Fibroblast of lung (primary cell): ENCODE results near the gene TFPI2. TPM values are rescaled to one million over a fixed set of nuclear protein-coding genes. Genes with fewer than 3 reads are reported as not detected.

Experiments used
- DNase-seq, 2 donors: peaks; one replicate each; pipeline versions ENCODE4 v3.0.0 to v3.0.0-alpha.2; 2010; ENCODE audit warnings: low read depth in 2 of 2
- H2AFZ ChIP-seq: 2 replicates; pipeline ENCODE4 v1.5.1; 2012; ENCODE audit warnings: low read length, control low read depth, inconsistent platforms
- H3K27ac ChIP-seq: 2 replicates; pipeline ENCODE4 v1.5.1; 2011; ENCODE audit warnings: low read length, control low read depth; ENCODE audit not compliant: insufficient read depth
- H3K27me3 ChIP-seq: 2 replicates; pipeline ENCODE4 v1.5.1; 2011; ENCODE audit warnings: mild to moderate bottlenecking, low read length; ENCODE audit not compliant: control insufficient read depth, insufficient read depth
- H3K36me3 ChIP-seq: 2 replicates; pipeline ENCODE4 v1.5.1; 2011; ENCODE audit warnings: low read length; ENCODE audit not compliant: control insufficient read depth, insufficient read depth
- H3K4me1 ChIP-seq: 2 replicates; pipeline ENCODE4 v1.5.1; 2011; ENCODE audit warnings: low read length; ENCODE audit not compliant: control insufficient read depth, insufficient read depth; ENCODE audit errors: extremely low read depth
- H3K4me2 ChIP-seq: 2 replicates; pipeline ENCODE4 v1.5.1; 2011; ENCODE audit warnings: low read length, control low read depth; ENCODE audit not compliant: insufficient read depth; ENCODE audit errors: extremely low read depth
- H3K4me3 ChIP-seq, 4 experiments: fragments of 200-600 bp in 1 of 4; sonication (generic) in 1 of 4; replicated peaks in 1 of 4; 2 replicates each; pipeline ENCODE4 v1.5.1; 2011 to 2016; ENCODE audit warnings: low read length in 4 of 4, low read depth in 3 of 4, mild to moderate bottlenecking in 3 of 4, control low read depth in 2 of 4, inconsistent platforms in 1 of 4, mixed read lengths in 1 of 4; ENCODE audit not compliant: insufficient read depth in 1 of 4; ENCODE audit errors: control extremely low read depth in 1 of 4
- H3K79me2 ChIP-seq: 2 replicates; pipeline ENCODE4 v1.5.1; 2012; ENCODE audit warnings: mild to moderate bottlenecking, low read length, inconsistent platforms; ENCODE audit not compliant: control insufficient read depth, insufficient read depth
- H3K9ac ChIP-seq: 2 replicates; pipeline ENCODE4 v1.5.1; 2011; ENCODE audit warnings: mild to moderate bottlenecking, low read length, control low read depth; ENCODE audit not compliant: insufficient read depth
- H3K9me3 ChIP-seq: 2 replicates; pipeline ENCODE4 v1.5.1; 2012; ENCODE audit warnings: low read depth, low read length; ENCODE audit not compliant: control insufficient read depth, insufficient read depth
- H4K20me1 ChIP-seq: 2 replicates; pipeline ENCODE4 v1.5.1; 2011; ENCODE audit warnings: low read length; ENCODE audit not compliant: control insufficient read depth, insufficient read depth; ENCODE audit errors: extremely low read depth
- CTCF ChIP-seq, 2 donors: IDR thresholded peaks in 1 of 2; conservative IDR thresholded peaks in 1 of 2; 1 replicate in 1 of 2; 2 replicates in 1 of 2; pipeline ENCODE4 v1.5.1; 2011 to 2012; ENCODE audit warnings: low read length in 2 of 2, control low read depth in 1 of 2, inconsistent platforms in 1 of 2, low read depth in 1 of 2, mild to moderate bottlenecking in 1 of 2
- EZH2 ChIP-seq: IDR thresholded peaks from 2 replicates; pipeline ENCODE4 v1.5.1; 2012; ENCODE audit warnings: low read length, control low read depth, mild to moderate bottlenecking; ENCODE audit errors: missing control alignments
- polyA plus RNA-seq, 2 donors: library from polyadenylated mRNA; depleted of rRNA in 1 of 2; stranded (reverse) in 1 of 2; unstranded in 1 of 2; fragments of >200 nt; gene quantifications; 2 replicates each; pipeline ENCODE4 v1.2.1, GENCODE V29; 2011 to 2012; ENCODE audit warnings: missing spikeins in 1 of 2
- total RNA-seq: library from RNA; depleted of rRNA; stranded (reverse); fragments of >200 nt; gene quantifications from 2 replicates; pipeline ENCODE4 v1.2.1, GENCODE V29; 2014

The TFPI2 gene
- total and polyA plus RNA-seq, 2 donors (not counting 1 experiment from before 2014, with no cell fraction given): 14.4 to 76.0 TPM

- no peak overlapping the region for H2AFZ ChIP-seq
- H3K79me2 ChIP-seq: no peaks in the 10 kb centered on the region
- no peak overlapping the region for H3K27ac ChIP-seq
- no peak for TF ChIP-seq EZH2
- no peaks in the 10 kb centered on the region for H3K36me3 ChIP-seq
- peaks cover 2% of the 10 kb centered on the region for H3K27me3 ChIP-seq
- no peaks in the 10 kb centered on the region for H4K20me1 ChIP-seq
- no peaks in the 10 kb centered on the region for H3K9me3 ChIP-seq
- H3K4me2 ChIP-seq: no peak overlapping the region
- H3K4me3 ChIP-seq: no peak overlapping the region
- H3K9ac ChIP-seq: no peak overlapping the region
- DNase-seq: no peak
- no peaks in the 10 kb centered on the region for H3K4me1 ChIP-seq
Measured at GRCh38 chr7:93837245-93837644, 53.3 kb downstream of the TFPI2 start.

- Histone ChIP-seq H3K9ac (no peak overlapping the region), H2AFZ (no peak overlapping the region), H3K4me2 (no peak overlapping the region)
Measured at GRCh38 chr7:93836116-93836515, 54.4 kb downstream of the TFPI2 start.

GRCh38 chr7:93835702-93836101 is 54.9 kb downstream of the TFPI2 start:
- H3K9ac ChIP-seq: no peak overlapping the region
- no peak overlapping the region for H3K27ac ChIP-seq
- TF ChIP-seq CTCF (conservative IDR thresholded peaks at IDR 0.05 in 1 of 2, IDR thresholded peaks at IDR 0.05 in 1 of 2; ENCODE audit: low read depth in 1 of 2, low read length in 2 of 2): no peak
- no peak for TF ChIP-seq EZH2
- peaks cover 2% of the 10 kb centered on the region for H3K27me3 ChIP-seq
- H3K9me3 ChIP-seq: no peaks in the 10 kb centered on the region
- H3K4me1 ChIP-seq: no peaks in the 10 kb centered on the region
- H3K79me2 ChIP-seq: no peaks in the 10 kb centered on the region
- no peaks in the 10 kb centered on the region for H3K36me3 ChIP-seq
- no peaks in the 10 kb centered on the region for H4K20me1 ChIP-seq
- peak in 1 of 2 donors; percentile 28 for DNase-seq
- H2AFZ ChIP-seq: no peak overlapping the region
- no peak overlapping the region for H3K4me2 ChIP-seq
- H3K4me3 ChIP-seq: no peak overlapping the region

More at GRCh38 chr7:93836116-93836515, 54.4 kb downstream of the TFPI2 start:
- no peak for TF ChIP-seq CTCF (conservative IDR thresholded peaks at IDR 0.05 in 1 of 2, IDR thresholded peaks at IDR 0.05 in 1 of 2; ENCODE audit: low read depth in 1 of 2, low read length in 2 of 2)
- no peak for TF ChIP-seq EZH2
- peak in 1 of 2 donors; percentile 26 for DNase-seq
- Histone ChIP-seq H3K36me3 (no peaks in the 10 kb centered on the region), H3K79me2 (no peaks in the 10 kb centered on the region), H3K27ac (no peak overlapping the region), H3K27me3 (peaks cover 2% of the 10 kb centered on the region), H4K20me1 (no peaks in the 10 kb centered on the region), H3K4me3 (no peak overlapping the region), H3K9me3 (no peaks in the 10 kb centered on the region), H3K4me1 (no peaks in the 10 kb centered on the region)

Other genes starting within 250 kb of the TFPI2 start
- gene GNGT1, start 15.8 kb upstream of the TFPI2 start, total RNA-seq: not detected in 2 replicates
- not detected in 2 replicates for gene GNGT1, start 15.8 kb upstream of the TFPI2 start, polyA plus RNA-seq
- 9.0 and 27.2 TPM in 2 replicates for gene GNG11, start 31.0 kb upstream of the TFPI2 start, total RNA-seq
- 23.1 and 46.1 TPM in 2 replicates for gene GNG11, start 31.0 kb upstream of the TFPI2 start, polyA plus RNA-seq
- gene BET1, start 113.6 kb upstream of the TFPI2 start, total RNA-seq: 28.0 and 40.3 TPM in 2 replicates
- gene BET1, start 113.6 kb upstream of the TFPI2 start, polyA plus RNA-seq: 33.7 and 52.5 TPM in 2 replicates